Lower lobe of right lung (tissue), 2 donors: ENCODE data around the gene RIPK4. TPM values are rescaled to one million over a fixed set of nuclear protein-coding genes. Genes with fewer than 3 reads are reported as not detected.
"Not testable (repeated sequence)": the region's sequence is repeated elsewhere in the genome, so short reads cannot be mapped to it uniquely, and the experiment has no call there.

Source experiments
- ATAC-seq, 2 donors: fragments of 200-7000 bp; cut with Tn5 transposase; one replicate each; pipeline ENCODE4 v1.9.1; 2020 to 2022; ENCODE audit warnings: mild to moderate bottlenecking in 2 of 2, moderate library complexity in 2 of 2
- DNase-seq: peaks from one replicate; pipeline ENCODE4 v3.0.0-alpha.2; 2020
- H3K27ac ChIP-seq: fragments of 200-600 bp; one replicate; pipeline ENCODE4 v1.8.0; 2022
- H3K27me3 ChIP-seq: fragments of 200-600 bp; one replicate; pipeline ENCODE4 v1.8.0; 2022; ENCODE audit warnings: low read depth
- H3K36me3 ChIP-seq: fragments of 200-600 bp; one replicate; pipeline ENCODE4 v1.8.0; 2022; ENCODE audit warnings: mild to moderate bottlenecking
- H3K4me1 ChIP-seq: fragments of 200-600 bp; one replicate; pipeline ENCODE4 v1.8.0; 2022
- H3K4me3 ChIP-seq: fragments of 200-600 bp; one replicate; pipeline ENCODE4 v1.8.0; 2022; ENCODE audit warnings: mild to moderate bottlenecking
- H3K9me3 ChIP-seq: fragments of 200-600 bp; one replicate; pipeline ENCODE4 v1.8.0; 2022
- intact Hi-C: fragments of 100-400 bp; cut with DNase I; formaldehyde crosslinking; loops from one replicate; pipeline ENCODE4 v1.11.0; 2022
- total RNA-seq: library from RNA; stranded (reverse); fragmentation: NEBNext Ultra II Directional; extraction: Animal tissue kit (Norgen Biotek cat#: 25700); gene quantifications from one replicate; pipeline ENCODE4 v1.2.1, GENCODE V29; 2021
- TF ChIP-seq, protein P1 (sequence below): fragments of 200-600 bp; IDR thresholded peaks from one replicate; pipeline ENCODE4 v1.8.0; 2022; ENCODE audit warnings: antibody characterized with exemption, mild to moderate bottlenecking
- donor health status: DM: no; HTN: yes; CAD: no; lungs with severe emphysema.

Gene RIPK4
- total RNA-seq, 1 donor from 2014 or later: 8.7 TPM

DNA sequence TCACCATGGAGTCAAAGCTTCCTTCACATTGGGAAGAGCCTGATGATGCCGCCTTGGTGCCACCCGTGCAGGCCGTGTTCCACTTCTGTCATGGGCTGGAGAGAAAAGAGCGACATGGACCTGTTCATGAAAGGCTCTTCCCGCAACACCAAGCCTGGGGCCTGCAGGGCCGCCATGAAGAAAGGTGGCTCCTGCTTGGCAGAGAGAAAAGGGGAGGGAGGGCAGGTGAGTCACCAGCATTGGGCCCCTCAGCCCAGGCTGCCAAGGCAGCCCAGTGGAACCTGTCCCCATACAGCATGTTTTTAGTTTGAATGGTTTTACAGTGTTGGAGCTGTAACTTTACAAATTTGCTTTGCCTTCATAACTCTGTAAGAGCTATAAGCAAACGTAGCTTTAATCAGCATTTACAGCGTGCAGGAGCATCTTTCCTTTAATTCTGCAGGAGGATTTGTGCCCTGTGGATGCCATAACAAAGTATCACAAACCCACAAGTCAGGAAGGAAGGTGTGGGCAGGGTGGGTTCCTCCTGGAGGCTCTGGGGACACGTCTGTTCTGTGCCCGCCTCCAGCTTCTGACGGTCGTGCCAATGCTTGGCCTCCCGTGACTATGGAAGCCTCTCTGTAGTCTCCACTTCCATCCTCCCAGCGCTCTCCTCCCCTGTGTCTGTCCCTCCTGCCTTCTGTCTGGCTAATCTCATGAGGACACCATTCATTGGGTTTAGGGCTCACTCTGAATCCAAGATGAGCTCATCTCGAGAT, 49.1 kb downstream of the RIPK4 start:
- no peaks in the 10 kb centered on the region for H3K9me3 ChIP-seq
- H3K36me3 ChIP-seq: no peaks in the 10 kb centered on the region
- ATAC-seq: no peak
- TF ChIP-seq, protein P1, sequence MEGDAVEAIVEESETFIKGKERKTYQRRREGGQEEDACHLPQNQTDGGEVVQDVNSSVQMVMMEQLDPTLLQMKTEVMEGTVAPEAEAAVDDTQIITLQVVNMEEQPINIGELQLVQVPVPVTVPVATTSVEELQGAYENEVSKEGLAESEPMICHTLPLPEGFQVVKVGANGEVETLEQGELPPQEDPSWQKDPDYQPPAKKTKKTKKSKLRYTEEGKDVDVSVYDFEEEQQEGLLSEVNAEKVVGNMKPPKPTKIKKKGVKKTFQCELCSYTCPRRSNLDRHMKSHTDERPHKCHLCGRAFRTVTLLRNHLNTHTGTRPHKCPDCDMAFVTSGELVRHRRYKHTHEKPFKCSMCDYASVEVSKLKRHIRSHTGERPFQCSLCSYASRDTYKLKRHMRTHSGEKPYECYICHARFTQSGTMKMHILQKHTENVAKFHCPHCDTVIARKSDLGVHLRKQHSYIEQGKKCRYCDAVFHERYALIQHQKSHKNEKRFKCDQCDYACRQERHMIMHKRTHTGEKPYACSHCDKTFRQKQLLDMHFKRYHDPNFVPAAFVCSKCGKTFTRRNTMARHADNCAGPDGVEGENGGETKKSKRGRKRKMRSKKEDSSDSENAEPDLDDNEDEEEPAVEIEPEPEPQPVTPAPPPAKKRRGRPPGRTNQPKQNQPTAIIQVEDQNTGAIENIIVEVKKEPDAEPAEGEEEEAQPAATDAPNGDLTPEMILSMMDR: no peak
- intact Hi-C loops: no loop called here
- no peaks in the 10 kb centered on the region for H3K4me1 ChIP-seq
- DNase-seq: no peak
- peaks cover 32% of the 10 kb centered on the region for H3K27me3 ChIP-seq
- H3K27ac ChIP-seq: no peak overlapping the region
- H3K4me3 ChIP-seq: no peak overlapping the region

DNA sequence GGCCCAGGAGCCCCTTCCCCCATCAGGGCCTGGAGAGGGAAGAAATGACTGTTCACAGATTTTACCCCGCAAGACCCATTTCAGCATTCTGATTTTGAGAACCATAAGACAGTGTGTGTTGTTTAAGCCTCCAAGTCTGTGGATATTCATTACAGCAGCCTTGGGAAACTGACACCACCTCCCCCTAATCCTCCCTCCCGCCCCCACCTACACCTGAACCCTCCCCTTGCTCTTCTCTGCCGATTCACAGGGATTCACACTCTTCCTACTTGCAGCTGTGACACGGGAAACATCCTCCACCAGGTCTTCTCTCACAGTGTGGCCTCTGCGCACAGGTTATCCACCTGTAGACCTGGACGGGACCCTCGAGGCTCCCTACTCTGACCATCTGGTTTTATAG, 50.1 kb downstream of the RIPK4 start:
- H3K27ac ChIP-seq: no peak overlapping the region
- no peaks in the 10 kb centered on the region for H3K4me1 ChIP-seq
- H3K36me3 ChIP-seq: no peaks in the 10 kb centered on the region
- intact Hi-C loops: no loop called here
- no peak overlapping the region for H3K4me3 ChIP-seq
- peaks cover 42% of the 10 kb centered on the region for H3K27me3 ChIP-seq
- H3K9me3 ChIP-seq: no peaks in the 10 kb centered on the region
- no peak for ATAC-seq
- TF ChIP-seq, protein P1: no peak
- no peak for DNase-seq

DNA sequence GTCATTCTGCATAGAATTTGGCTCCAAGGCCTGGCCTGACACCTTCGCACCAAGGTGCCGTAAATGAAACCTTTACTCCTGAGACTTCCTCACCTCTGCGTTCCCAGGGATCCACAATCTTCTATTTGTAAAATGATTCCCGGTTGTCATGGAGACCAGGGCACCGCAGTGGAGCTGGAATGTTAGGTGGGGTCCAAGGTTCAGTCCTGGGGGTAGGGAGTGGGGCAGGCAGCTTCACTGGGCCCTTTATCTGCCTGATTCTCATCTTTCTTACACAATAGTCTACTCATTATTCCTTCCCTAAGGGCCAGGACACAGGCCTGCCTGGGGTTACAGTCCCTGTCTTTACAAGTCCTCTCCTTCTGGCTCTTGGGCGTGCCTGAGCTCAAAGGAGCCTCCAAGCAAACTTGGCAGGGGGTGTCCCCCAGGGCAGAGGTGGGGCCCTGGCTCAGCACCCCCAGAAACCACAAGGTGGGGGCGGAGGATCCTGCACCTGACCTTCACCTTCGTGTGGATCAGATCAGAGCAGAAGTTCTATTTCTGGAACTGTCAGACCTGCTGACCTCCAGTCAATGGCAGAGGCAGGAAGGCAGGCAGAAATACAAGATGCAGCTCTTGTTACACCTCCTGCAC, 51.1 kb downstream of the RIPK4 start:
- ATAC-seq: no peak
- Histone ChIP-seq H3K4me1 (no peaks in the 10 kb centered on the region), H3K9me3 (no peaks in the 10 kb centered on the region), H3K36me3 (no peaks in the 10 kb centered on the region), H3K27ac (no peak overlapping the region), H3K27me3 (peaks cover 45% of the 10 kb centered on the region), H3K4me3 (no peak overlapping the region)
- no peak for DNase-seq
- intact Hi-C loops: no loop called here
- TF ChIP-seq, protein P1: no peak

DNA sequence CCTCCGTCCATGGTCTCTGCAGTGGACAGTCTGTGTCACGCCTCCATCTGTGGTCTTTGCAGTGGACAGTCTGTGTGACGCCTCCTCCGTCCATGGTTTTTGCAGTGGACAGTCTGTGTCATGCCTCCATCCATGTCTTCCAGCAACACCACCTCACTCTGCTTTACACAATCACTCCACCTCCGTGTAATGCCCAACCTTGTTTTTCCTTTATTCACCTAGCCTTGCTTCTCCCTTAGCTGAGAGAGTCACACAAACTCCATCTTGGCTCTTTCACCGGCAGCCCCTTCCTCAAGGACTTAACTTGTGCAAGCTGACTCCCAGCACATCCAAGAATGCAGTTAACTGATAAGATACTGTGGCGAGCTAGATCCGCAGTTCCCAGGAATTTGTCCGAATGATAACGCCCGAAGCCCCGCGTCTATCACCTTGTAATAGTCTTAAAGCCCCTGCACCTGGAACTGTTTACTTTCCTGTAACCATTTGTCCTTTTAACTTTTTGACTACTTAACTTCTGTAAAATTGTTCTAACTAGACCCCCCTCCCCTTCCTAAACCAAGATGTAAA, 52.5 kb downstream of the RIPK4 start:
- DNase-seq, intact Hi-C loops, ATAC-seq, H3K4me1 ChIP-seq, H3K27ac ChIP-seq, H3K36me3 ChIP-seq, H3K9me3 ChIP-seq, H3K4me3 ChIP-seq: not testable (repeated sequence)
- peaks cover 52% of the 10 kb centered on the region for H3K27me3 ChIP-seq

DNA sequence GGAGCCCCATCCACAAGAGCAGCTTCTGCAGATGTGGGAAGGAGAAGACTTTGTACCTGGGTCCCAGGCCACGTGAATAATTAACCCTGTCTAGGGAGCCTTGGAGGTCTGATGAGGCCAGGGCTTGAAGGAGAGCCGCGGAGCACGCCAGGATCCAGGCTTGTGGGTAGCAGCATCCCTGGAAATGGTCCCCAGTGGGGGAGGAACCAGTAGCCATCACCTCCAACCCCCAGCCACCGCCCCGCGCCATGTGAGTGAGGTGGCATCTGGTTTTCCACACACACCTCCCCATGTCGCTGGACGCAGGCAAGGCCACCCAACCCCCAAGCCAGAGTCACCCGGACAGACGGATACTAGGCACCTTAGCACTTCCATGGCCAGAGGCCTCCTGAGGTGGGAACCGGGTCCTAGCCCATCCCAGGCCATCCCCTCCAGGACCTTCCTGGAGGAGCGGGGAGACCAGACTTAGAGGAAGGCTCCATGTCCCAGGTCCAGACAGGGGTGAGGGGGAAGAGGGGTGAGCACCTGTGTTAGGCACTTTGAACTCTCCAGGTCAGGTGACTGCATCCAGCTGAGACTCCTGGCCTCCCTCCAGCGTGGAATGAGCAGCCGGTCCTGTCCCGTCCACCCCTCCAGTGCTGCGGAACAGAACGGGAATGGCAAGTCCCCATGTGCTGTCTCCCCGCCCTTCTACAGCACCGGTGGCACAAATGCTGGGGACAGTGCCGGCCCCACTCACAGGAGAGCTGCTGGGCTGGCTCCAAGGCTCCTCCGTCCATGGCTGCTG, 53.2 kb downstream of the RIPK4 start:
- H3K27me3 ChIP-seq: peaks cover 52% of the 10 kb centered on the region
- ATAC-seq (no peak), DNase-seq (no peak)
- no peak overlapping the region for H3K27ac ChIP-seq
- no peaks in the 10 kb centered on the region for H3K36me3 ChIP-seq
- H3K4me1 ChIP-seq: no peaks in the 10 kb centered on the region
- H3K9me3 ChIP-seq: no peaks in the 10 kb centered on the region
- TF ChIP-seq, protein P1: no peak
- intact Hi-C loops: no loop called here
- no peak overlapping the region for H3K4me3 ChIP-seq
